Measurements from ENCODE around the gene KIF23. TPM values are rescaled to one million over a fixed set of nuclear protein-coding genes. Genes with fewer than 3 reads are reported as not detected.

The KIF23 gene
- total RNA-seq, 1 experiment from 2014 or later, result 77.3 TPM

DNA sequence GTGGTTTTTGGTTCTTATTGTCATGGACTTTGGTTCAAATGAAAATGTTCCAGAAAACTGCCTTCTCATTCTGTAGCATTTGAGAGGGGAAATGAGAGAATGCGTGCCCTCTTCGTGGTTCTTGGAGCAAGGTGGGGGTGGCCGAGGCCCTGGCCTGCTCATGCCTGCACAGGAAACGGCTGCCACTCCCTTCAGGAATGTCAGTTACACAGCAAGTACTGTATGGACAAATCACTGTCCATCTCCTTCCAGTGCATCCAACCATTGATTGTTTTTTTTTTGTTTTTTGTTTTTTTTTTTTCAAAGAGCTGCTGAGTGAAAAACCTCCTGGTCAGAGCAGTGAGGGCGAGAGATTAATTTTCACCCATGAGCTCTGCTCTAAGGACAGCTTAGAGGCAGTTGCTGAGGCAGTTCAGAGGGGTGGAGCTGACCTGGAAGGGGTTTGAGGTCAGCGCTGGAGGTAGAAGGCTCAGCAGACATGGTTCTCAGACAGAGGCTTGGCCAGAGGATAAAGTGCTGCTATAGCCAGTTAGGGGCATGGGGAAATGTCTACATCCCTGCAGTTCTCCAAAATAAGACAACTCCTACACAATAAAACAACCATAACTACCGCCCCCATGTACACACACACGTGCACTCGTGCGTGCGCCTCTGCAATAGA lies 20.2 kb upstream of the KIF23 start:
- H3K4me1 ChIP-seq (ENCODE audit: insufficient read depth, low read length), result peaks cover 47% of the 10 kb centered on the region
- TF ChIP-seq EZH2 (IDR thresholded peaks at IDR 0.05; ENCODE audit: low read length, unreplicated experiment), result no peak
- TF ChIP-seq, protein P1, sequence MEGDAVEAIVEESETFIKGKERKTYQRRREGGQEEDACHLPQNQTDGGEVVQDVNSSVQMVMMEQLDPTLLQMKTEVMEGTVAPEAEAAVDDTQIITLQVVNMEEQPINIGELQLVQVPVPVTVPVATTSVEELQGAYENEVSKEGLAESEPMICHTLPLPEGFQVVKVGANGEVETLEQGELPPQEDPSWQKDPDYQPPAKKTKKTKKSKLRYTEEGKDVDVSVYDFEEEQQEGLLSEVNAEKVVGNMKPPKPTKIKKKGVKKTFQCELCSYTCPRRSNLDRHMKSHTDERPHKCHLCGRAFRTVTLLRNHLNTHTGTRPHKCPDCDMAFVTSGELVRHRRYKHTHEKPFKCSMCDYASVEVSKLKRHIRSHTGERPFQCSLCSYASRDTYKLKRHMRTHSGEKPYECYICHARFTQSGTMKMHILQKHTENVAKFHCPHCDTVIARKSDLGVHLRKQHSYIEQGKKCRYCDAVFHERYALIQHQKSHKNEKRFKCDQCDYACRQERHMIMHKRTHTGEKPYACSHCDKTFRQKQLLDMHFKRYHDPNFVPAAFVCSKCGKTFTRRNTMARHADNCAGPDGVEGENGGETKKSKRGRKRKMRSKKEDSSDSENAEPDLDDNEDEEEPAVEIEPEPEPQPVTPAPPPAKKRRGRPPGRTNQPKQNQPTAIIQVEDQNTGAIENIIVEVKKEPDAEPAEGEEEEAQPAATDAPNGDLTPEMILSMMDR (conservative IDR thresholded peaks at IDR 0.05; ENCODE audit: low read depth, low read length), result no peak
- TF ChIP-seq EZH2phosphoT487 (IDR thresholded peaks at IDR 0.05; ENCODE audit: borderline replicate concordance, low read length), result no peak
- BruUV-seq (replicated peaks), result no TSS peak
- H2AFZ ChIP-seq (ENCODE audit: low read length), result peak overlapping the region; percentile 83
- no peaks in the 10 kb centered on the region for H3K9me3 ChIP-seq (ENCODE audit: low read length)
- H4K20me1 ChIP-seq (ENCODE audit: low read length), result no peaks in the 10 kb centered on the region
- intact Hi-C loops (cut with micrococcal nuclease), result loop anchor here (5.0 kb wide), 2 partner anchors 87 to 337 kb away; no protein-coding TSS in a partner anchor
- ATAC-seq (0 out of 2 replicates have a peak, but pooled peaks have one; percentile 23), DNase-seq (peak; percentile 37)
- POLR2A ChIA-PET (ENCODE audit: unreplicated experiment), result interaction anchor here (0.6 kb wide), 1 partner anchor 21 kb away, joined by 3 read pairs; no protein-coding TSS in a partner anchor
- H3K9ac ChIP-seq (ENCODE audit: low read length), result peak overlapping the region; percentile 10; the same call in 1 of the 2 replicates
- CTCF ChIA-PET, result interaction anchor here (0.6 to 0.7 kb wide), 3 partner anchors 17 to 870 kb away, joined by 3 to 5 read pairs (median 4); no protein-coding TSS in a partner anchor
- H3K4me2 ChIP-seq (ENCODE audit: low read length), result peak overlapping the region; percentile 49; the same call in 1 of the 2 replicates
- peaks cover 4% of the 10 kb centered on the region for H3F3A ChIP-seq (ENCODE audit: low read length, unreplicated experiment)
- H3K9me2 ChIP-seq (replicated peaks; ENCODE audit: low read length), result no peaks in the 10 kb centered on the region
- no peaks in the 10 kb centered on the region for H3K27me3 ChIP-seq (ENCODE audit: low read length)
- no peaks in the 10 kb centered on the region for H3K79me2 ChIP-seq (ENCODE audit: low read length)
- H3K36me3 ChIP-seq (ENCODE audit: low read depth, low read length), result no peaks in the 10 kb centered on the region
- H3K27ac ChIP-seq (ENCODE audit: low read length), result 0 out of 2 replicates have a peak overlapping the region, but pooled peaks have one; percentile 9
- no peak overlapping the region for H3K4me3 ChIP-seq (ENCODE audit: low read length)

DNA sequence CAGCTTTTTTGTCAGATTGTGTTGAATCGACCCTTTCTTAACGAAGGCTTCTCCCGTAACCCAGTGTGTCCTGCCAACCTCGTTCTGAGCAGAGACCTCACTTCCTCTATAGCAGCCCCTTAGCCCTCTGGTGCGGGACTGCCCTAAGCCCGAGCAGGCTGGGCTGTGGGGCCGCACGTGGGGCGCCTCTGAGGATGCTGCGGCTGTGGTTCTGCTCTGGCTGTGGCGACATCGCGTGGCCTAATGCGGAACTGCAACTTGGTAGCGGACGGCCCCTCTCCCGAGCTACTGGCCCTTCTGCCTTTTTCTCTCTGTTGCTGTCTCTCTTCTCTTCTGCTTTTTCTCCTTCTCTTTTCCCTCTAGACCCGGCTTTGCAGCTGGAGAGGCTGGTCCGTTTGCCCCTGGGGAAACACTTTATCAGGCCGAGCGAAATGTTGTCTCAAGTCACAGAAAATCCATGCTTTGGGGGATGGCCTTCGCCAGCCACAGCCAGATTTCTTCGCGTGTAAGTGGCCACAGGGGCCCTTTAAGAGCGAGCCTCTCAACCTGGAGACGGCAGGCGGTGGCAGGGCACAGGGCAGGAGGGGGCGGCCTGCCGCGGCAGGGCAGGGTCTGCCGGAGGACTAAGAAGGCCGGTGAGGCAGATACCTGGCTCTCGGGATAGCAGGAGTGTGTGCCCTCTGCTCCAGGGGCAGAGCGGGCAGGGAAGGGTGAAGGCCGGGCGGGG lies 19.4 kb upstream of the KIF23 start:
- Histone ChIP-seq H3K27ac (ENCODE audit: low read length) (no peak overlapping the region), H3K9me3 (ENCODE audit: low read length) (no peaks in the 10 kb centered on the region), H3K79me2 (ENCODE audit: low read length) (no peaks in the 10 kb centered on the region), H3K36me3 (ENCODE audit: low read depth, low read length) (no peaks in the 10 kb centered on the region), H4K20me1 (ENCODE audit: low read length) (no peaks in the 10 kb centered on the region), H3K4me1 (ENCODE audit: insufficient read depth, low read length) (peaks cover 39% of the 10 kb centered on the region), H3K4me2 (ENCODE audit: low read length) (peak overlapping the region; percentile 49; the same call in 1 of the 2 replicates), H3K9ac (ENCODE audit: low read length) (peak overlapping the region; percentile 10; the same call in 1 of the 2 replicates), H3F3A (ENCODE audit: low read length, unreplicated experiment) (peaks cover 4% of the 10 kb centered on the region), H3K4me3 (ENCODE audit: low read length) (no peak overlapping the region), H3K27me3 (ENCODE audit: low read length) (no peaks in the 10 kb centered on the region), H2AFZ (ENCODE audit: low read length) (peak overlapping the region; percentile 83), H3K9me2 (replicated peaks; ENCODE audit: low read length) (no peaks in the 10 kb centered on the region)
- no TSS peak for BruUV-seq (replicated peaks)
- POLR2A ChIA-PET (ENCODE audit: unreplicated experiment), result interaction anchor here (0.6 kb wide), 1 partner anchor 20 kb away, joined by 3 read pairs; no protein-coding TSS in a partner anchor
- DNase-seq (peak; percentile 78), ATAC-seq (peak; percentile 72)
- intact Hi-C loops (cut with micrococcal nuclease), result loop anchor here (5.0 kb wide), 2 partner anchors 87 to 337 kb away; no protein-coding TSS in a partner anchor
- no peak for TF ChIP-seq EZH2phosphoT487 (IDR thresholded peaks at IDR 0.05; ENCODE audit: borderline replicate concordance, low read length)
- TF ChIP-seq, protein P1 (conservative IDR thresholded peaks at IDR 0.05; ENCODE audit: low read depth, low read length), result peak; percentile 91
- TF ChIP-seq EZH2 (IDR thresholded peaks at IDR 0.05; ENCODE audit: low read length, unreplicated experiment), result no peak
- CTCF ChIA-PET, result interaction anchor here (0.6 to 0.7 kb wide), 3 partner anchors 16 to 869 kb away, joined by 3 to 5 read pairs (median 4); no protein-coding TSS in a partner anchor
